Endothelial cell of umbilical vein (primary cell): ENCODE results near the gene TRERF1. TPM values are rescaled to one million over a fixed set of nuclear protein-coding genes. Genes with fewer than 3 reads are reported as not detected.

Experiments
- BruUV-seq: library from RNA; stranded (reverse); fragments of 400-500 nt; replicated peaks from 2 replicates; lab custom pipeline; 2021; lab: Mats Ljungman, UMichigan
- CTCF ChIA-PET: fragments of 300-600, 350-600 bp; sonication (Branson Sonifier 250); formaldehyde crosslinking; loops from one replicate; lab custom pipeline; 2021; ENCODE audit warnings: antibody characterized with exemption, inconsistent platforms; lab: Charles Lee
- POLR2A ChIA-PET: fragments of 300-600, 350-600 bp; sonication (Branson Sonifier 250); formaldehyde crosslinking; loops from one replicate; lab custom pipeline; 2021; ENCODE audit warnings: antibody characterized with exemption, inconsistent platforms; lab: Charles Lee
- DNase-seq: peaks from one replicate; pipeline ENCODE4 v3.0.0-alpha.2; 2011; ENCODE audit warnings: low read depth, low spot score
- FAIRE-seq: peaks from 2 replicates; lab custom pipeline; 2011; peaks lifted over from hg19 to GRCh38; lab: Jason Lieb, UNC
- H2AFZ ChIP-seq: 2 replicates; pipeline ENCODE4 v1.6.0; 2012; ENCODE audit warnings: low read depth, low read length, control low read depth, inconsistent platforms
- H3K27ac ChIP-seq: 2 replicates; pipeline ENCODE4 v1.5.1; 2011; ENCODE audit warnings: low read depth, mild to moderate bottlenecking, control low read depth, low read length, moderate library complexity; ENCODE audit not compliant: insufficient read depth
- H3K27me3 ChIP-seq, 2 experiments: 2 replicates each; pipeline versions ENCODE4 v1.6.0 to v1.6.1; 2011; ENCODE audit warnings: low read length in 2 of 2, mixed read lengths in 1 of 2; ENCODE audit not compliant: control insufficient read depth in 2 of 2, insufficient read depth in 2 of 2
- H3K36me3 ChIP-seq, 2 experiments: 2 replicates in 1 of 2; 3 replicates in 1 of 2; pipeline ENCODE4 v1.5.1; 2011; ENCODE audit warnings: low read length in 2 of 2, mild to moderate bottlenecking in 1 of 2, moderate library complexity in 1 of 2; ENCODE audit not compliant: control insufficient read depth in 2 of 2, insufficient read depth in 2 of 2; ENCODE audit errors: extremely low read depth in 1 of 2
- H3K4me1 ChIP-seq: 3 replicates; pipeline ENCODE4 v1.5.1; 2011; ENCODE audit warnings: mild to moderate bottlenecking, low read length; ENCODE audit not compliant: control insufficient read depth, insufficient read depth; ENCODE audit errors: extremely low read depth
- H3K4me2 ChIP-seq: 2 replicates; pipeline ENCODE4 v1.6.1; 2011; ENCODE audit warnings: low read length, control low read depth, mixed read lengths; ENCODE audit not compliant: insufficient read depth
- H3K4me3 ChIP-seq, 3 experiments: fragments of 200-600 bp in 1 of 3; sonication (generic), shearing (Covaris generic) in 1 of 3; replicated peaks in 1 of 3; 2 replicates each; pipeline ENCODE4 v1.5.1; 2011 to 2016; ENCODE audit warnings: control low read depth in 3 of 3, low read length in 3 of 3, mild to moderate bottlenecking in 2 of 3, inconsistent platforms in 1 of 3, low read depth in 1 of 3, moderate library complexity in 1 of 3; ENCODE audit not compliant: insufficient read depth in 1 of 3
- H3K79me2 ChIP-seq: 2 replicates; pipeline ENCODE4 v1.6.0; 2012; ENCODE audit warnings: low read length, inconsistent platforms; ENCODE audit not compliant: control insufficient read depth, insufficient read depth
- H3K9ac ChIP-seq: replicated peaks from 2 replicates; pipeline ENCODE3; 2011; ENCODE audit warnings: low read length, control low read depth; ENCODE audit not compliant: insufficient read depth; ENCODE audit errors: extremely low read depth
- H3K9me1 ChIP-seq: replicated peaks from 3 replicates; pipeline ENCODE4 v1.6.0; 2011; ENCODE audit warnings: mild to moderate bottlenecking, low read length; ENCODE audit not compliant: control insufficient read depth, insufficient read depth; ENCODE audit errors: extremely low read depth
- H3K9me3 ChIP-seq: replicated peaks from 2 replicates; pipeline ENCODE4 v1.5.1; 2012; ENCODE audit warnings: low read length, inconsistent platforms; ENCODE audit not compliant: control insufficient read depth, insufficient read depth
- H4K20me1 ChIP-seq: replicated peaks from 2 replicates; pipeline ENCODE3; 2011; ENCODE audit warnings: mild to moderate bottlenecking, low read length; ENCODE audit not compliant: control insufficient read depth, insufficient read depth; ENCODE audit errors: extremely low read depth
- CTCF ChIP-seq, 2 donors: IDR thresholded peaks; 1 replicate in 1 of 2; 2 replicates in 1 of 2; pipeline ENCODE4 v1.5.1; 2011; ENCODE audit warnings: low read length in 2 of 2, mild to moderate bottlenecking in 2 of 2, moderate library complexity in 2 of 2, control low read depth in 1 of 2, inconsistent platforms in 1 of 2, low read depth in 1 of 2; ENCODE audit not compliant: insufficient read depth in 1 of 2; ENCODE audit errors: extremely low read depth in 1 of 2
- EZH2 ChIP-seq: IDR thresholded peaks from 2 replicates; pipeline ENCODE4 v1.6.1; 2012; ENCODE audit warnings: borderline replicate concordance, low read depth, mild to moderate bottlenecking, moderate library complexity, low read length, inconsistent platforms; ENCODE audit not compliant: severe bottlenecking
- FOS ChIP-seq: IDR thresholded peaks from 2 replicates; pipeline ENCODE4 v1.6.1; 2011; ENCODE audit warnings: mild to moderate bottlenecking, low read length, moderate library complexity, borderline replicate concordance; ENCODE audit not compliant: insufficient read depth
- GATA2 ChIP-seq: IDR thresholded peaks from 2 replicates; pipeline ENCODE4 v1.7.0; 2011; ENCODE audit warnings: low read depth, mild to moderate bottlenecking, moderate library complexity, mixed read lengths, low read length; ENCODE audit not compliant: insufficient read length, insufficient read depth
- JUN ChIP-seq: IDR thresholded peaks from 2 replicates; pipeline ENCODE4 v1.6.1; 2011; ENCODE audit warnings: borderline replicate concordance, low read depth; ENCODE audit not compliant: insufficient read length, insufficient read depth
- MYC ChIP-seq: IDR thresholded peaks from one replicate; pipeline ENCODE4 v1.6.1; 2011; ENCODE audit warnings: mild to moderate bottlenecking, low read depth, low read length
- POLR2A ChIP-seq: IDR thresholded peaks from 2 replicates; pipeline ENCODE4 v1.6.1; 2012; ENCODE audit warnings: low read depth, mild to moderate bottlenecking, control low read depth, low read length
- POLR2AphosphoS5 ChIP-seq: IDR thresholded peaks from 2 replicates; pipeline ENCODE4 v1.6.1; 2012; ENCODE audit warnings: low read depth, mild to moderate bottlenecking, control low read depth, low read length, moderate library complexity; ENCODE audit not compliant: insufficient read depth
- dilution Hi-C: fragments of 300-500 bp; cut with MboI; formaldehyde crosslinking; loops from one replicate; pipeline ENCODE4 v1.15.0; 2019; ENCODE audit warnings: low sequenced_read_pairs; ENCODE audit not compliant: extremely low pct_ligation_motif_present
- intact Hi-C: fragments of 100-400 bp; cut with micrococcal nuclease; formaldehyde crosslinking; loops from one replicate; pipeline ENCODE4 v1.10.0; 2022
- polyA plus RNA-seq, 4 experiments: library from polyadenylated mRNA; depleted of rRNA in 3 of 4; stranded (reverse) in 3 of 4; unstranded in 1 of 4; fragments of >200 nt; gene quantifications; 2 replicates each; pipeline versions ENCODE4 v1.2.1 to v1.2.3, GENCODE V29; 2011 to 2012; ENCODE audit warnings: missing spikeins in 1 of 4
- total RNA-seq: library from RNA; stranded (reverse); gene quantifications from 2 replicates; pipeline ENCODE4 v1.2.3, GENCODE V29; 2021
- TF ChIP-seq, protein P1 (sequence below): IDR thresholded peaks from 2 replicates; pipeline ENCODE4 v1.6.1; 2011; ENCODE audit not compliant: insufficient read depth, insufficient read length

Gene TRERF1
- total and polyA plus RNA-seq, 2 donors (not counting 3 experiments of a cell fraction or from before 2014, with no cell fraction given): 0.73 to 5.5 TPM

- no peak overlapping the region for H3K4me2 ChIP-seq
- no peaks in the 10 kb centered on the region for H4K20me1 ChIP-seq
- H3K9me1 ChIP-seq: no peaks in the 10 kb centered on the region
- no peak overlapping the region for H3K9ac ChIP-seq
- DNase-seq: no peak
- intact Hi-C loops (no loop called here), dilution Hi-C loops (no loop called here)
- no peaks in the 10 kb centered on the region for H3K36me3 ChIP-seq
- FAIRE-seq: no peak
- CTCF ChIA-PET: no interaction called here
- no peak overlapping the region for H3K27ac ChIP-seq
- POLR2A ChIA-PET: no interaction called here
- BruUV-seq: no TSS peak
- no peaks in the 10 kb centered on the region for H3K9me3 ChIP-seq
- H3K4me3 ChIP-seq: no peak overlapping the region
- H3K4me1 ChIP-seq: no peaks in the 10 kb centered on the region
- TF ChIP-seq EZH2 (no peak), POLR2AphosphoS5 (no peak), JUN (no peak), GATA2 (no peak), CTCF (IDR thresholded peaks at IDR 0.05; ENCODE audit: extremely low read depth in 1 of 2, insufficient read depth in 1 of 2, low read depth in 1 of 2, low read length in 2 of 2) (no peak), POLR2A (no peak), MYC (no peak), FOS (no peak)
- TF ChIP-seq, protein P1, sequence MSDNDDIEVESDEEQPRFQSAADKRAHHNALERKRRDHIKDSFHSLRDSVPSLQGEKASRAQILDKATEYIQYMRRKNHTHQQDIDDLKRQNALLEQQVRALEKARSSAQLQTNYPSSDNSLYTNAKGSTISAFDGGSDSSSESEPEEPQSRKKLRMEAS: no peak
- H3K79me2 ChIP-seq: no peaks in the 10 kb centered on the region
- H3K27me3 ChIP-seq: peaks cover 0 to 2% of the 10 kb centered on the region in 2 experiments
- no peak overlapping the region for H2AFZ ChIP-seq
Observed at GRCh38 chr6:42381850-42382249, 69.9 kb downstream of the TRERF1 start.
